C1 segment of cervical spinal cord (tissue), 14 donors: ENCODE measurements around the gene CYYR1.
"Not testable (repeated sequence)": the region's sequence is repeated elsewhere in the genome, so short reads cannot be mapped to it uniquely, and the experiment has no call there.

Experiments used
- DNase-seq, 14 donors: peaks; one replicate each; lab custom pipeline; 2025; lab: John Stamatoyannopoulos, UW

Gene CYYR1

DNA sequence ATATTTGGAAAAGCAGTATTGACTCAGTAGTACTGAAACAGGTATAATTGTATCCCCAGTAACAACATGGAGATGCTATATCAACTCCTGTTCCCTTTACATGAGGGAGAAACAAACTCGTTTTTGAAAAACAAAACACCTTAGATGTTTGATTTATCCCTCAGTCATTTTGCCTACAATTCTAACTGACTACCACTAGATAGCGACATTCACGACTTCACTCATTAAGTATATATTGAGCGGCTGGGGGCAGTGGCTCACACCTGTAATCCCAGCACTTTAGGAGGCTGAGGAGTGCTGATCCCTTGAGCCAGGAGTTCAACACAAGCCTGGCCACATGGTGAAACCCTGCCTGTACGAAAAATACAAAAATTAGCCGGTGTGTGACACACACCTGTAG, 83.3 kb downstream of the CYYR1 start:
- no peak for DNase-seq

DNA sequence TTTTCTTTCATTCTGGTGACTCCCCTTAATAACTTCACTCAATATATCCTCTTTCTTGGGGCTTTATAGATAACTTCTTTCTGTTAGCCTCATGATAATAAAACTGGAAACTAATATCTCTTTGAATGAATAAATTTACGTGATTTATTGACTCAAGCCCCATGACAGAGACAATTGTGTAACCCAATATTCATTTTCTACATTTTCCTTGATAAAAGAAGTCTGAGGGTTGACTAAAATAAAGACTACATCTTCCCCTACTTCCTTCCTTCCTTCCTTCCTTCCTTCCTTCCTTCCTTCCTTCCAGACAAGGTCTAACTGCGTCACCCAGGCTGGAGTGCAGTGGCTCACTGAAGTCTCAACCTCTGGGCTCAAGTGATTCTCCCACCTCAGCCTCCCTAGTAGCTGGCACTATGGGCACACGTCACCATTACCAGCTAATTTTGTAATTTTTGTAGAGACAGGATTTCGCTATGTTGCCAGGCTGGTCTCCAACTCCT, 85.1 kb downstream of the CYYR1 start:
- no peak for DNase-seq

DNA sequence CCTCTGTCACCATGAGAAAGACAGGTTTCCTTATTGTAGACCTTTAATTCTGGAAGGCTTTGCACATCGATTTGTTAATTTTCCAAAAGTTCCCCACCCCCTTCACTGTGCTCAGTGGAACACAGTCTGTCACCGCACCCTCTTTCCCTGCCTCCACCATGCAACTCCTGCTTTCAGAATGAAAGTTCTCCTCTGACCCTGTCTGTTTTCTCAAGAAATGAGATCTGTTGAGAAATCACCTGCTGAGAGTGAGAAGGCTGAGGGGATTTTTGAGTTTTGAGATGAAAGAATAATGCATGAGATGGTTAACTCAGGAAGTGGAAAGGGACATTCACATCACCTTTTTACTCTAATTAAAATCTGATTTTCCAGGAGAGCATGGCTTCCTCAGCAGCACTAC, 99.6 kb downstream of the CYYR1 start:
- no peak for DNase-seq

DNA sequence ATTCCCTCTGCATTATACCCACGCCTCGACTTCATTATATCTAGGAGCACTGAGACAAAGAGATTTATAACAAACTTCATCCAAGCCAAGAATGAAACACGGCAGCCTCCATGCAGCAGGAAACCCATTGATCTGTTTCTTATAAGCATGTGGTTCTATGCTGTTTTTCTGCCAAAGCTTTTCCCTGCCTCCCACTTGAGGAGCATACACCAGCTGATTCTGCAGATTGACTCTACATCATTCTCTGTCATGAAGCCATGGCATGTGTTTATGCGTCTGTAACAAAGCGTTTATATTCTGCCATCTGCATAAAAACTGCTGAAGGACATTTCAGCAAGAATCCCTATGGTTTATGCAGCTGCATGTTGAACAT, 102.0 kb downstream of the CYYR1 start:
- DNase-seq = no peak

DNA sequence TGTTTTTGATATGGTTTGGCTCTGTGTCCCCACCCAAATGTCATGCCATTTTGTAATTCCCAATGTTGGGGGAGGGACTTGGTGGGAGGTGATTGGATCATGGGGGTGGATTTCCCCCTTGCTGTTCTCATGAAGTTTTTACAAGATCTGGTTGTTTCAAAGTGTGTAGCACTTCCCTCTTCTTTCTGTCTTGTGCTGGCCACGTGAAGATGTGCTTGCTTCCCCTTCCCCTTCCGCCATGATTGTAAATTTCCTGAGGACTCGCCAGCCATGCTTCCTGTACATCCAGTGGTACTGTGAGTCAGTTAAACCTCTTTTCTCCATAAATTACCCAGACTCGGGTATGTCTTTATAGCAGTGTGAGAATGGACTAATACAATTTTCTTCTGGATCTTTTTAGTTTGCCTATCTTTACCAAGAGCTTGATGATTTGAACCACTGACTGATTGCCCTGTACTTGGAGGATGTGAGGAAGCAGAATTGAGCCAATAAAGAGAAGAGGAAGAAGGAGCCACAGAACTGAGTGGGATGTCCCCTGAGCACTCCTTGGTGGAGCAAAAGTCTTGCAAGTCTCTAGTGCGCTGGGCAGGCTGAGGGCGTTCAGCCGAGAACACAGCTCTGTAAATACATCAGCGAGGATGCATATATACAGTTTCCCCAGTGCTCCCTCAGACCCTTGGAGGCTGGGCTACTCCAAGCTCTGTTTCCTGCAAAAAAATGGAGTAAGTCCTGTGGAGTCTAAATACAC, 102.6 kb downstream of the CYYR1 start:
- no peak for DNase-seq

DNA sequence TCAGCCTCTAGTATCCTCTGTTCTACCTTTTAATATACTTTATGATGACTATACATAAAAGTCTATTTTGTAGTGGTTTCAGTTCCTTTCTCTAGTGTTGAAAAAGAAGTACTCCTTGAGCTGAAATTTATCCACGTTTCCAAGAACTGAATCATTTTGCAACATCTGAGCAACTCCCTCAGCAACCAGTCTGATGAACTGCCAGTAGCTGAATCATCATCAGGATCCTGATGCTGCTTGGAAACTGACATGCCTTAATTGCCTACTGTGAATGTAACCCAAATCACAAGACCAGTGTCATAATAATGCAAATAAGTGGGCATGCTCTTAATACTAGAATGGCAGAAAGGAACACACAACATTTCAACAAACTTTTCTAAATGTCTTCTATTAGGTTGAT, 103.3 kb downstream of the CYYR1 start:
- peak in 1 of 14 donors; percentile 19 for DNase-seq

DNA sequence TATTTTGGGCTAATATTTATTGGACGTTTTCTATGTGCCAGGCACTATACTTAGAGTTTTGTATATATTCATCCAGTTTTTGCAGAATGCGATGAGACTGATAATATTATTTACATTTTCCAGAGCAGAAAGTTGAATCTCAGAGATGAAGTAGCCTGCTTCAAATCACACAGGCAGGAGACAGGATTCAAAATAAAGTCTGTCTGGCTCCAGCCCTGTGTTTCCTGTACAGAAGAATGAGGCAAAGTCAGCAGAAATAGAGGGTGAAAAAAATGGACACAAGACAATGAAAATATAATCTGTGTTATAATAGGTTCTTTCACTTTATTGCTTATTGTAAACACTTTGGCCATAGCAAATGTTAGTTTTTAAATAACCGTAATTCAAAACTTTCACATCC, 107.2 kb downstream of the CYYR1 start:
- no peak for DNase-seq

- DNase-seq = no peak
Measured at GRCh38 chr21:26461500-26461899, 111.6 kb downstream of the CYYR1 start.

DNA sequence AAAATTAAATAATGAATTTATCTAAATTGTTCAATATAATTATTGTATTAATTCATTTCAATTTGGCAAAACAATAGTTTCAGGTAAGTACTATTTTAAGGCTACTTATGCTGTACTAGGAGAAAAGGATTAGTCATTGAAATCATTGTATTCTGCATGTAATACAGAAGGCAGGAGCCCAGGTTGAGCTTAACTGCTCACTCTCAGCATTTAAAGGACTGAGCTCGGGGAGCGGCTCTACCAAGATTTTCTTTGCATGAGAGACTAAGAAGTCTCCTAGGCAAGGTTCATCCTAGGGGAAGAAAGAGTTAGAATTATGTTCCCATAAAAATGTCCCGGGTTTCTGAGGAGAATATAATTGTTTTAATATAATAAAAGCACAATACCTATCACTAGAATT, 112.5 kb downstream of the CYYR1 start:
- no peak for DNase-seq

DNA sequence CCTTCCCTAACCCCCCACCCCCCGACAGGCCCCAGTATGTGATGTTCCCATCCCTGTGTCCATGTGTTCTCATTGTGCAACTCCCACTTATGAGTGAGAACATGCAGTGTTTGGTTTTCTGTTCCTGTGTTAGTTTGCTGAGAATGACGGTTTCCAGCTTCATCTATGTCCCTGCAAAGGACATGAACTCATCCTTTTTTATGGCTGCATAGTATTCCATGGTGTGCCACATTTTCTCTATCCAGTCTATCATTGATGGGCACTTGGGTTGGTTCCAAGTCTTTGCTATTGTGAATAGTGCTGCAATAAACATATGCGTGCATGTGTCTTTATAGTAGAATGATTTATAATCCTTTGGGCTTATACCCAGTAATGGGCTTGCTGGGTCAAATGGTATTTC, 114.2 kb downstream of the CYYR1 start:
- not testable (repeated sequence) for DNase-seq

DNA sequence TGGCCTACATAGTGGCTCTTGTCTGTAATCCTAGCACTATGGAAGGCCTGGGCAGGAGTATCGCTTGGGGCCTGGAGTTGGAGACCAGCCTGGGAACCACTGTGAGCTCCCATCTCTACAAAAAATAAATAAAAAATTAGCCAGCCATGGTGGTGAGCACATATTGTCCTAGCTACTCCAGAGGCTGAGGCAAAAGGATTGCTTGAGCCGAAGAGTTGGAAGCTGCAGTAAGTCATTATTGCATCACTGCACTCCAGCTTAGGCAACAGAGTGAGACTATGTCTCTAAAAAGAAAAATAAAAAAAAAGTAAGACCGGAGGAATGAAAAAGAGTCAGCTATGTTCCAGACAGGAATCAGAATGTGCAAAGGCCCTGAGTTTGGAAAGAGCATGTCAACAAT, 115.3 kb downstream of the CYYR1 start:
- no peak for DNase-seq

GRCh38 chr21:26453267-26453666, 119.8 kb downstream of the CYYR1 start:
- DNase-seq = no peak

DNA sequence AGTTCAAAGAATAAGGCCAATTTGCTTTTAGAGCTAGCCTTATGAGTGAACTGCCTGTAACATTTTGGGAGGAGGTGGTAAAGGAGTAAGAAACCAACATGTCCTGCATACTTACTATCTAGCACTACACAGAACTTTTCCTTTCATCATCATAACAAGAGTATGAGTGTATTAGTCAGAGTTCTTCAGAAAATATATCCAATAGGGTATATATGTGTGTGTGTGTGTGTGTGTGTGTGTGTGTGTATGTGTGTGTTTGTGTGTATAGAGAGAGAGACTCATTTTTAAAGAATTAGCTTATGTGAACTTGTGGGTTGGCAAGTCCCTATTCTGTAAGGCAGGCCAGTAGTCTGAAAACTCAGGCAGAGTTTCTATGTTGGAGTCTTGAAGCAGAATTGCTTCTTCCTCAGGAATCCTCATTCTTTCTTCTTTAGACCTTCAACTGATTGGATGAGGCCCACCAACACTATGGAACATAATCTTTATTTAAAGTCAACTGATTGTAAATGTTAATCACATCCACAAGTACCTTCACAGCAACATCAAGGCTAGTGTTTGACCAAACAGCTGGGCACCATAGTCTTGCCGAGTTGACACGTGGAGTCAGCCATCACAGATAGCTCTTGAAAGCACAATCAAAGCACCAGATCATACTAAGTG, 121.9 kb downstream of the CYYR1 start:
- DNase-seq = no peak

GRCh38 chr21:26449161-26449560, 123.9 kb downstream of the CYYR1 start:
- no peak for DNase-seq

DNA sequence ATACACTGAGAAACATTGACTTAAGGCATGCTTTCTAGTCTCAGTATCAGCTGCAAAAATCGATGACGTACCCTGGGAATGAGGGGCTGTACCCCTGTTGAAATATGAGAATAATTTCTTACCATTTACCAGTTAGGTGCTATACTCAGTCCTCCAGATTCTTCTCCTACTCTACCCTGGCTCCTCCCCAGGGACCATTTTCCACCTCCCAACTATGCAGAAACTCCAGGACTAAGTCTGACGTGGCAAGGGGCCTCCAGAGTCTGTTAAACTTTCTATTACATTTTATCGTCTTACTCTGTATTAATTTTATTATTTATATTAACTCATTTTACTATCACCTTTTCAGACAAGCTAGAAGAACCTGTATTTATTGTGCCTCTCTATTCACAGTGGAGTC, 124.3 kb downstream of the CYYR1 start:
- DNase-seq = no peak

- DNase-seq = no peak
Measured at GRCh38 chr21:26447932-26448475, 125.1 kb downstream of the CYYR1 start.

GRCh38 chr21:26445440-26445839, 127.6 kb downstream of the CYYR1 start:
- DNase-seq = no peak

DNA sequence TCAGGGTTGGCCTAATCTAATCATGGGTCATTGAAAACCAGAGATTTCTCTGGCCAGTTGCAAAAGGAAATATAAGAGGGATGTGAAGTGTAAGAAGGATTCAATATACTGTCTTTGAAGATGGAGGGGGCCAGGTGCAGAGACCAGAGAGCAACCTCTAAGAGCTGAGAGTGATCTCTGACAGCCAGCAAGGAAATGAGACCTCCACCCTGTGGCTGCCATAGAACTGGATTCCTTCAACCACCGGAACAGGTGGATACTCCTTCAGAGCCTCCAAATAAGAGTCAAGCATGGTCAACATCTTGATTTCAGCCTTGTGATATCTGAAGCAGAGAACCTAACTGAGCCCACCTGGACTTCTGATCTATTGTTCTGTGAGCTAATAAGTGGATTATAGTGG, 128.4 kb downstream of the CYYR1 start:
- DNase-seq = no peak

DNA sequence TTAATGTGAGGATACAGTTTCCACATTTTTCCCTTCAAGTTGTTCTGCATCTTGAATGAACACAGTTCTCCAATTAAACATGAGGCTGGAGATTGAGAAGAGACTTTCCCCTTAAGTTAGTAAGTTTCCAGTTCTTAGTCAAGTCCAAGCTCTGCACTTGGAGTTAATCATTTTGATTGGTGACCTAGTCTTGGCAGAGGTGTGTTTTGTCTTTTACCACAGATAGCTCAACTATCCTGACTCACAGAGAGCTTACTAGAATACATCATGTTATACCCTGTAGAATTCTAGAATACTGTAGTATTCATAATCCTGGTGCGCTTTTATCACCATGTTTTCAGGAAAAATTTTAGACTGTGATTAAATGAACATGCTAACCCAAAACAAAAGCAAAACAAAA, 129.2 kb downstream of the CYYR1 start:
- DNase-seq = no peak

- no peak for DNase-seq
Measured at GRCh38 chr21:26443291-26443690, 129.8 kb downstream of the CYYR1 start.

GRCh38 chr21:26441149-26441548, 131.9 kb downstream of the CYYR1 start:
- no peak for DNase-seq

DNA sequence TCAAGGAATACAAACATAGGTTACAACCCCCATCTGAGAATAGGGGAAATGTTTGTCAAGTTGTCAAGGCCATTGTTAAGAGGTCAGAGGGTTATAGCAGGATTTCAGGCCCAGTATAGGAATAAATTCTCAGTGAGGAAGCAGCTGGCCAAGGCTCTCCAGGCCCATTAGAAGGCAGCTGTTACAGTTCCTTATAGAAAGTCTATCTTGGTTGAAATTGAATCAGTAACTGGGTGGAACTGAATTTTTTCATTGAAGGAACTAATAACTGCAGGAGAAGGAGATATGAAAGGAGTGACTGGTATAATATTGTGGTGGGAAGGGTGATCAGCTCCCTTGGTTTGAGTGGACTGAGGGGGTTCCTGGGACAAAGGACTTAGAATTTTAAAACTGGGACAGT, 134.1 kb downstream of the CYYR1 start:
- DNase-seq = no peak
